Panc1 (cell line): ENCODE data around the gene LDLR.

Experiments
- POLR2AphosphoS5 ChIP-seq: IDR thresholded peaks from 2 replicates; pipeline ENCODE4 v1.6.1; 2012; ENCODE audit warnings: mild to moderate bottlenecking, low read depth, low read length, moderate library complexity
- TF ChIP-seq, protein P1 (sequence below): fragments of 450-650 bp; IDR thresholded peaks from 2 replicates; pipeline ENCODE4 v1.5.1; 2017; ENCODE audit warnings: mild to moderate bottlenecking

DNA sequence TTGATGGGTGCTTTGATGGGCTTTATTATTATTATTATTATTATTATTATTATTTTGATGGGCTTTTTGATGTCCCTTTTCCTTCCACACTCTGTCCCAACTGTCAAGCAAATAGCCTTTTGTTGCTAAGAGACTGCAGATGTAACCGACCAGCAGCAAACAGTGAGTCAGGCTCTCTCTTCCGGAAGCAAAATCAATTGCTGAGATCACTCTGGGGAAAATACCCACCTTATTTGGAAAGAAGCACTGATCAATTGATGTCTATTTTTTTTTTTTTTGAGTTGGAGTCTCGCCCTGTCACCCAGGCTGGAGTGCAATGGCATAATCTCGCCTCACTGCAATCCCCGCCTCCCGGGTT lies 2.9 kb downstream of the LDLR start:
- TF ChIP-seq, protein P1, sequence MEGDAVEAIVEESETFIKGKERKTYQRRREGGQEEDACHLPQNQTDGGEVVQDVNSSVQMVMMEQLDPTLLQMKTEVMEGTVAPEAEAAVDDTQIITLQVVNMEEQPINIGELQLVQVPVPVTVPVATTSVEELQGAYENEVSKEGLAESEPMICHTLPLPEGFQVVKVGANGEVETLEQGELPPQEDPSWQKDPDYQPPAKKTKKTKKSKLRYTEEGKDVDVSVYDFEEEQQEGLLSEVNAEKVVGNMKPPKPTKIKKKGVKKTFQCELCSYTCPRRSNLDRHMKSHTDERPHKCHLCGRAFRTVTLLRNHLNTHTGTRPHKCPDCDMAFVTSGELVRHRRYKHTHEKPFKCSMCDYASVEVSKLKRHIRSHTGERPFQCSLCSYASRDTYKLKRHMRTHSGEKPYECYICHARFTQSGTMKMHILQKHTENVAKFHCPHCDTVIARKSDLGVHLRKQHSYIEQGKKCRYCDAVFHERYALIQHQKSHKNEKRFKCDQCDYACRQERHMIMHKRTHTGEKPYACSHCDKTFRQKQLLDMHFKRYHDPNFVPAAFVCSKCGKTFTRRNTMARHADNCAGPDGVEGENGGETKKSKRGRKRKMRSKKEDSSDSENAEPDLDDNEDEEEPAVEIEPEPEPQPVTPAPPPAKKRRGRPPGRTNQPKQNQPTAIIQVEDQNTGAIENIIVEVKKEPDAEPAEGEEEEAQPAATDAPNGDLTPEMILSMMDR, result no peak
- TF ChIP-seq POLR2AphosphoS5, result no peak
